ENCODE measurements around the gene PRUNE1. TPM values are rescaled to one million over a fixed set of nuclear protein-coding genes. Genes with fewer than 3 reads are reported as not detected.

Gene PRUNE1
- total RNA-seq, 4 donors from 2014 or later = 12.9 to 30.7 (median 22.9) TPM

GRCh38 chr1:151059109-151060006, 51.1 kb downstream of the PRUNE1 start, which contains the start of gene CDC42SE1:
TSS of gene CDC42SE1 (minus strand) at chr1:151059622. CDS start at chr1:151055730, 3,892 bp downstream.
- intact Hi-C loops (cut with DNase I; ENCODE audit: low total_unique reads) = no loop called here
- peak within 1 kb of the TSS; percentile 98 for H3K4me3 ChIP-seq (ENCODE audit: low read depth, poor library complexity, severe bottlenecking)
- TF ChIP-seq CTCF (IDR thresholded peaks at IDR 0.05) (peak in 1 of 3 donors; percentile 95), POLR2A (IDR thresholded peaks at IDR 0.05) (no peak)
- DNase-seq (ENCODE audit: low spot score in 2 of 2) = peak; percentile 63 to 95
- 0% methylated on average over 34 to 45 of the region's 58 CpGs for WGBS, 2 donors

- WGBS, 2 donors = 3 to 6% methylated on average over 15 of the region's 15 CpGs
- H3K4me3 ChIP-seq (ENCODE audit: low read depth, poor library complexity, severe bottlenecking) = peak within 1 kb of the TSS; percentile 98
- TF ChIP-seq POLR2A (IDR thresholded peaks at IDR 0.05) = no peak
- no peak for TF ChIP-seq CTCF (IDR thresholded peaks at IDR 0.05)
- no peak for DNase-seq (ENCODE audit: low spot score in 2 of 2)
- intact Hi-C loops (cut with DNase I; ENCODE audit: low total_unique reads) = no loop called here
Observed at GRCh38 chr1:151060007-151060656, 51.9 kb downstream of the PRUNE1 start, which contains the start of gene MLLT11. TSS of gene MLLT11 (plus strand) at chr1:151060397. CDS start at chr1:151067225, 6,828 bp downstream.

- no peak for DNase-seq (ENCODE audit: low spot score in 2 of 2)
- H3K4me3 ChIP-seq (ENCODE audit: low read depth, poor library complexity, severe bottlenecking) = no peak overlapping the region
- TF ChIP-seq CTCF (IDR thresholded peaks at IDR 0.05) = no peak
- TF ChIP-seq POLR2A (IDR thresholded peaks at IDR 0.05) = no peak
- intact Hi-C loops (cut with DNase I; ENCODE audit: low total_unique reads) = no loop called here
- WGBS, 2 donors = 51 to 57% methylated on average over 4 of the region's 4 CpGs
Observed at GRCh38 chr1:151060657-151061421, 52.6 kb downstream of the PRUNE1 start.

GRCh38 chr1:151061704-151062103, 53.5 kb downstream of the PRUNE1 start:
- TF ChIP-seq POLR2A (IDR thresholded peaks at IDR 0.05) (no peak), CTCF (IDR thresholded peaks at IDR 0.05) (no peak)
- intact Hi-C loops (cut with DNase I; ENCODE audit: low total_unique reads) = no loop called here
- H3K4me3 ChIP-seq (ENCODE audit: low read depth, poor library complexity, severe bottlenecking) = no peak overlapping the region
- 77 to 83% methylated on average over 2 of the region's 2 CpGs for WGBS, 2 donors
- DNase-seq (ENCODE audit: low spot score in 2 of 2) = no peak

- H3K4me3 ChIP-seq (ENCODE audit: low read depth, poor library complexity, severe bottlenecking) = no peak overlapping the region
- 44 to 56% methylated on average over 3 of the region's 3 CpGs for WGBS, 2 donors
- intact Hi-C loops (cut with DNase I; ENCODE audit: low total_unique reads) = no loop called here
- DNase-seq (ENCODE audit: low spot score in 2 of 2) = no peak
- TF ChIP-seq POLR2A (IDR thresholded peaks at IDR 0.05) = no peak
- TF ChIP-seq CTCF (IDR thresholded peaks at IDR 0.05) = no peak
Observed at GRCh38 chr1:151062741-151063371, 54.6 kb downstream of the PRUNE1 start.
